Right renal pelvis (tissue), 4 donors: ENCODE results near the gene H2BK1. TPM values are rescaled to one million over a fixed set of nuclear protein-coding genes. Genes with fewer than 3 reads are reported as not detected.

Experiments used
- DNase-seq, 4 donors: peaks; one replicate each; pipeline ENCODE4 v3.0.0-alpha.2; 2013; ENCODE audit warnings: low read depth in 4 of 4, low spot score in 3 of 4, missing footprints in 1 of 4
- polyA plus RNA-seq, 4 donors: library from polyadenylated mRNA; unstranded; fragments of 120-200 nt; gene quantifications; one replicate each; pipeline ENCODE4 v1.2.1, GENCODE V29; 2013; ENCODE audit not compliant: insufficient read length in 4 of 4

H2BK1 gene
- polyA plus RNA-seq, 4 donors: not detected

DNA sequence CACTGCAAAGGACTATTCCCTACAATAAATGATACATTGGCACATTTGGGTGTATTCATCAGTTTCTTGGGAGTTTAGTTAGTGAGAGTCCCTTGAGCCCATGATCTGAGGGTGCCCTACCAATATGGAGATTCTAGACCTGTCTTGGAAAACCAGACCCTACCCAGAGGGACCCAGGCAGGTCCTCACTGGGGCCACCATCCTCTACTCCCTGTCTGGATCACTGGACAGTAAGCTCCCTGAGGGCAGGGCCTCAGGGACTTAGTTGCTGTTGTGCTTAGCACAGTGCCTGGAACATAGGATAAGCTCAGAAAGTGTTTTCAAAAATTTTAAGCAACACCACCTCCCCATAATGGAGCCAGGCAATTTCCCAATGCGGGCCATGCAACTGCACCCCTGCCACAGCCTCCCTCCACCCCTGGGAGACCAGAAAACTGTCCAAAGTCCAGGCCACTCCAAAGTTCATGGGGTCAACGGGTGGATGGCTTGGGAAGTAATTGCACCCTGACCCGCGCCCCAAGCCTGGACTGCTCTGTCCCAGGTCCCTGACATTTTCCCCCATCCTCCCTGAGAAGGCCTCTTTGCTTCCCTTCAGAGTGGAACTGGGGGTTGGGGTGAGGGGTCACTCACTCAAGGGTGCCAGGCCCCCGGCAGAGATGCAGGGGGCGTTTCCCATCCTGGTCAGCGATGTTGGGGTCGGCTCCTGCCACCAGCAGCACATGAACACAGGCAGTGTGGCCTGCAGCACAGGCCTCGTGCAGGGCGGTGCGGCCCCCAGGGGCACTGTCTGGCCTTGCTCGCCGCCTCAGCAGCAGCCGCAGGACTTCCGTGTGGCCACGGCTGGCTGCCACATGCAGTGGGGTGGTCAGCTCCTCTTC, 24.3 kb downstream of the H2BK1 start:
- no peak for DNase-seq

DNA sequence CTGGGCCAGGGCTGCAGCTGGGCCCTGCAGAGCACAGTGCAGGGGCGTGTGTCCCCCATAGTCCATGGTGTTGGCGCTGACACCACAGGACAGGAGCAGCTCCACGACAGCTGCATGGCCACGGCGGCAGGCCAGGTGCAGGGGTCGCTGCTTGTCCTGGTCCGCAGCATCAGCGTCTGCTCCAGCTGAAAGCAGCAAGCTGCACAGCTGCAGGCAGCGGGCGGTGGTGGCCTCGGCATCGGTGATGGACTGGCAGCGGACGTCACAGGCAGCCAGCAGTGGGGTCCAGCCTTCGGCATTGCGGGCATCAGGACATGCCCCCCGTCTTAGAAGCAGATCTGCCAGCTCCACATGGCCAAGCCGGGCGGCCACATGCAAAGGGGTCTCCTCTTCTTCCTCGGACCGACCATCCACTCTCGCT, 29.3 kb downstream of the H2BK1 start:
- no peak for DNase-seq

DNA sequence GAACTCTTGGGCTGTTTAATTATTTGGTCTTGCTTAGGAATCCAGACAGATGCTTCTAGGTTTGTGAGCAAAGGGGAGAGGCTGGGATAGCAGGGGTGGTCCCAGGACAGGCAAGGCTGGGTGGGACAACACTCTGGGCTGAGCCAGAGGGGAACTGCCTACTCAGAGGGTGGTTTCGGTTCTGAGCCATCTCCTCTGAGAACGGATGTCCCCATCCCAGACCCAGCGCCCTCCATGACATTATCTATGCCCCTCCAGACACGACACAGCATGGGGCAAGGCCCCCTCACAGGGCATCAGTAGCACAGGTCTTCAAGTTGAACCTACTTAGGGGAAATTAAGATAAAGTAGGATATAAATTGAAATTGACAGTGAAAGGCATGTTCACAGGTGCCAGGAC, 30.3 kb downstream of the H2BK1 start:
- DNase-seq: no peak

DNA sequence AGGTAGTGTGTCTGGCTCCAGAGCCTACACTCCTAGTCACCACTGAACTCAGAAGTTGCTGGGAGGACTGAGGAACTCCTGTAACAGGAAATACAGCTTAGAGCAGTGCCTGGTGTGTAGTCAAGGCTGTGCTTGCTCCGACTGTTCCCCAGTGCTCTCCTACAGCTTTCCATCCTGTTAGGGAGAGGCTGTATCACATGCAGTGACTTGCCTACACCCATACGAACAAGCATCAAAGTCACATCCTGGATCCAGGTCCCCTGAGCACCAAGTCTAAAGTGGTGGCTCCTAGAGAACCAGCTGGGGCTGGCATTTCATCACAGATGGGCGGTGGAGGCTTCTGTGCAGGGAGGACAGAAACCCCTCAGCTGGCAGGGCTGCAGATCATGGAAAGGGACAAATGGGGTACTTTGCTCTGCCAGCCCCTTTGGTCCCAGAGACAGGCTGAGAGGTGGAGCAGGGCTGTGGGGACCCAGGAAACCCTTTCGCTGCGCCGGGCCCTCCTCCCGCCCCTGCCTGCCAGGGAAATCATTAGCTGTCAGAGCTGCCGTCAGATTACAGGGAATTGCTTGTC, 30.9 kb downstream of the H2BK1 start:
- DNase-seq: no peak

DNA sequence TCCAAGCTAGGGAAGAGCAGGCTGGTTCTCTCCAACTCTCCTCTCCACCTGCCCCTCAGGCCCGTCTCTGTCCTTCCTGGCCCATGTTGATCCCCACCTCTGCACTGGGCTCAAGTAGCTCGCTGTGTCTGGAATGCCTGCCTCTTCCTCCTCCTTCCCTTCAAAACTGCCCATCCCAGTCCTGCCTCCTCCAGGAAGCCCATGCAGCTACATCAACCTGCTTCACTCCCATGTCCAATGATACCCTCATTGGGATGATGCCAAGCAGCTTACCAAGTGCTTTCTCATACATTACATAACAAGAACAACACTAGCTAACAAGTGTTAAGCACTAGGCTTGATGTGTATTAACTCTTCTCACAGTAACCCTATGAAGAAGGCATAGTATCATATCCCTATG, 31.5 kb downstream of the H2BK1 start:
- DNase-seq: no peak

DNA sequence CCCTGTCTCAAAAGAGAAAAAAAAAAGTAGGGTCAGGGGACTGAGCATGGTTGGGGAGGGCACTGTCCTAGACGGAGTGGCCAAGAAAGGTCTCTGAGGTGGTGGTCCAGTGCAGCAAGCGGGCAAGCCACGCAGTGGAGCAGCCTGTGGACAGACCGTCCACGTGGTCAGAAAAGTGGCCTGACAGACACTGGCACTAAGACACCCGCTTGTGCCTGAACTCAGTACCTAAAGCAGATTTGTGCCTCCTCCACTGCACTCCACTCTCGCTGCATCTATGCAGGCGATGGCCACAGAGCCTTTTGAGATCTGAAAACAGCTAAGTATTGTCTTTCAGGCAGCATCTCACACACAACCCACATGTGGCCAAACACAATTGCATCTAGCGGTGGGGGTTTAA, 32.1 kb downstream of the H2BK1 start:
- DNase-seq: no peak

DNA sequence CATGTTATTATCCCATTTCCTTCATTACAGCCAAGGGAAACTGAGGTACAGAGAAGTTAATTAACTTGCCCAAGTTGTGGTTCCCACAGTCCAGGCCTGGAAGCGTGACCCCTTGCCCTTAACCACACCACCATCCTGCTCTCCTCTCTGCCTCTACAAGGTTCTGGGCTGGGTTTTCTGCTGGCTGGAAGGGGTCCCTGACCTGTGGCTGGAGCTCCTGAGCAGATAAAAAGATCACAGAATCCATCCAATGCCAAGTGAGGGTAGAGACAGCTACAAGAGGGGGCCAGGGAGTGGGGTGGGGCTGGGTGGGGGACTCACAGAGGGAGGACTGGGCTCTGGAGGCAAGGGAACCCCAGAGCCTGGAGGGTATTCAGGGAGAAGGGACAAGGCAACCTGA, 33.0 kb downstream of the H2BK1 start:
- no peak for DNase-seq

DNA sequence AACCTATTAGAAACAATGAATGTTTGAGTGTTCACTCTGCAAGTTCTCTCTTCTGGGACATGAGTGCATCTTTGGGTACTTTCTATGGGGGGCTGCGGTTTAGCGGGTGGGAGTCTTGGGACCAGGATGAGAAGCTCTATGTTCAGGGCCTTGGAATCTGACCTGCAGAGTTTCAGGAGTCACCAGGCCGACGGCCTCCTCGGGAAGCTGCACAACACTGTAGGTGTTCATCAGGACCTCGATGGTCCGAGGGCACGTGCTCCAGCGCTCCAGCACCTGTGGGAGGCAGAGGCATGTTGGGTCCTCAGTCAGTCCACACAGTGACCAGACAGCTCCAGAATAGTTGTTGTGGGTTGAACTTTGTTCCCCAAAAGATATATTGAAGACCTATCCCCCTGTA, 33.9 kb downstream of the H2BK1 start:
- DNase-seq: no peak

DNA sequence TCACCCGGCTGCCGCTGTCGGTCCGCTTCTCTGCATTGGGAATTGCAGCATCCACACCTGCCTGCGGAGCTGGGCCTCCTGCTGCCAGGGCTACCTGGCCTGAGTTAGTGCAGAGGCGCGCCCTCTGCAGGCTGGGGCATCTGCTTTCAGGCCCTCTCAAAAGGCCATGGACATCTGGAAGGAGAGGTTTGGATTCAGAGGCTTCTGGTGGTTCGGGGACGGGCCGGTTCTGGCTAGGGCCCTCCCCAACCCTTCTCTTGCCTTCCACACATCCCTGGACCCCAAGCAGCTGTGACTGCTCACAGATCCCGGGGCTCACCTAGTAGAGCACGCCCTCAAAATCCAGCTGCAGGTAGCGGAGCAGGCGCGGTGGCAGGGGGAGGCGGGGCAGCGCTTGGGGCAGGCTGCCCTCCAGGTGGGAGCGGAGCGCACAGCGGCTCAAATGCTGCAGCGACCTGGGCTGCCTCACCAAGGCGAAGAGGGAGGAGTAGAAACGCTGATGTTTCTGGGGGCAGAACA, 34.4 kb downstream of the H2BK1 start:
- DNase-seq: no peak

DNA sequence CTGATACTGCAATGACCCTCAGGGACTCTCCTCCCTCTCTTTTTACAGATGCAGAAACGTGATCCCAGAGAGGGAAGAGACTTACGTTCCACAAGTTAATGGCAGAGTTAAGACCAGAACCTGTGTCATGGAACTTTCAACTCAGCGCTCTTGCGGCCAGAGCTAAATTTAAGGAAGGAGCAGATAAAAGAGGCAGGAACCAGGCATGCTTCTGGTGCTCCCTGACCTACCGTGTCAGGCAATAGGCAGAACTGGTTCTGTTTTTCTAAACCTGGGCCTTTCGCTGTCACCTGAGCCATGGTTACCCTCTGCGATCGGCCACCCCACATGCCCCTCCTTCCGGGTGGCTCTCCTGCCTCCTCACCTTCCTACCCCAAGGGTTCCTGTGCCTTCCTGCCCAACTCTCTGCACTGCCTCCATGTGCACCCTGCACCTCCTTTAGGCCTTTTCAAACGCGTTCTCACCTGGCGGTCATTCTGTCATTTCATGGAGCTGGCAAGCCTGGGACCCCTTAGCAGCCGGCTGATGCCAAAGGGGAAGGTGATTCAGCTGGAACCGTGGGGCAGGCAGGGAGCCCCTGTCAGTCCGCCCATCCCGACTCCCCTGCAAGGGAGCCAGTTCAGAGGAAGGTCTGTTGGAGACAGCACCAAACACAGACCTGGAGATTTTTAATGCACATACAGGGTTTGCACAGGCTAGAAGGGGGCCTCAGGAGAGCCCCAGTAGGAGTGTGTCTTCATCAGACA, 35.1 kb downstream of the H2BK1 start:
- DNase-seq: no peak

DNA sequence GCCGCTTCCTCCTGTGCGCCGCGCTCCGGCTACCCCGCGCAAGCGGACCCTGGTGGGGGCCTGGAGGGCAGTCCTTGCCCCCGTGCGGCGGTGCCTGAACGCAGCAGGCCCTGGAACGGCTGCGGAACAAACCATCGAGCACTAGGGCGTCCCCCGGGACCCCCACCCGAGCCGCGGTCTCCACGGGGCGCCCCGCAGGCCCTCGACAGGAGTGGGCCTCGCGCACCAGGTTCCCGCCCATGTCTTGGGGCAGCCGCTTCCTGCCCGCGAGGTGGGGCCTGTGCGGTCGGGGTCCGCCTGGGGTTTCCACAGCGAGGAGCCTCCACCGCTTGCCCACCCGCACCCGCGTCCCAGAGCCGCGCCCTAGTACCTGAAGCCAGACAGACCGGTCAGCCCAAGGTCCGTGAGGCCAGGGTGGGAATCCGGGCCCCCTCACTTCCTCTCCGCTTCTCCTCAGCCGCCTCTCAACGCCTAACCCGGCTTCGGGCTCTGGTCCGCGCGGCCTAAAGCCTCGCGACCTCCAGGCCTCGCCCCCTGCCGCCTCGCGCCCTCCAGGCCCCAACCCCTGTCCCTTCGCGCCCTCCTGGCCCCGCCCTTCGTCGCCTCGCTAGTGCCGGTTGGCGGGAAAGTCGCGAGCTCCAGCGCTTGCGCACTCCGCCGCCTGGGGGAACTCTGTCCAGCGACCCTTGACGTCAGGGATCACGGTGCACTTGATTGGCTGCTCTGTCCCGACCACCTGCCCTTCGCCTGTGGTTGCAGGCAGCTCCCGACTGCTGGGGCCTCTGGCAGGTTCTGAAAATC, 35.8 kb downstream of the H2BK1 start:
- DNase-seq: no peak

DNA sequence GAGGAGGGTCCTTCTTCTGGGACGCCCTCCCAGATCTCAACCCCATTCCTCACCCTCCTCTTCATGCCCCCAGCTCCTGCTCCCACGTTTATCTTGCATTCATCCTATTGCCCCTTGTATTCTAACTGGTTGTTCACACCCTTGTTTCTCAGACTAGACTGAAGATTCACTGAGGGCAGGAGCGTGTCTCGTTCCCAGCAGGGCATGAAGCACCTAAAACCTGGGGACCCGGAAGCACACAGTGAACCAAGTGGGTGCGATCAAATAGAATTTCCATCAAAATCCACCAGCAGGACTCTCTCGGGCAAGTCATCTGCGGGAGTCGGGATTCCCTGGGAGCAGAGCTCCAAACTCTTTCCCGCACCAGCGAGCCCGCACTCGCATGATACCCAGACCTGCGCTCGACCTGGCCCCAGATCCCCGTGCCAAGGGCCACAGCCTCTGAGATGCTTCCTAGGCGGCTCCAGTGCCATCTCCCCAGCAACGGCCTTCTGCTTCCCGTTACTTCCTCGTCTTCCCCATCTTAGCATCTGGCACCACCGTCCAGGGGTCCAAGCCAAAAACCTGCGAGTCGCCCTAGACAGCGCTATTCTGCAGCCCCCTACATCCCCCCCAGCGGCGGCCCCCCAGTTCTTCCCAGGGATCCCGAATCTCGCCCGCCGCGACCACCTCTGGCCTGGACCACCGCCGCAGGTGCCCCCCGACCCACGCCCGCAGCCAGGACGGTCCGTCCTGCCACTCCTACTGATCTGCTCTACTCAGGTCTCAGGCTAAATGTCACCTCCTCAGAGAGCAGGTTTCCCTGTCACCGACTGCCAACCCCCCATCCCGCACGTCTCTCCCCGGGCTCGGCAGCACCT, 36.7 kb downstream of the H2BK1 start:
- DNase-seq: no peak

DNA sequence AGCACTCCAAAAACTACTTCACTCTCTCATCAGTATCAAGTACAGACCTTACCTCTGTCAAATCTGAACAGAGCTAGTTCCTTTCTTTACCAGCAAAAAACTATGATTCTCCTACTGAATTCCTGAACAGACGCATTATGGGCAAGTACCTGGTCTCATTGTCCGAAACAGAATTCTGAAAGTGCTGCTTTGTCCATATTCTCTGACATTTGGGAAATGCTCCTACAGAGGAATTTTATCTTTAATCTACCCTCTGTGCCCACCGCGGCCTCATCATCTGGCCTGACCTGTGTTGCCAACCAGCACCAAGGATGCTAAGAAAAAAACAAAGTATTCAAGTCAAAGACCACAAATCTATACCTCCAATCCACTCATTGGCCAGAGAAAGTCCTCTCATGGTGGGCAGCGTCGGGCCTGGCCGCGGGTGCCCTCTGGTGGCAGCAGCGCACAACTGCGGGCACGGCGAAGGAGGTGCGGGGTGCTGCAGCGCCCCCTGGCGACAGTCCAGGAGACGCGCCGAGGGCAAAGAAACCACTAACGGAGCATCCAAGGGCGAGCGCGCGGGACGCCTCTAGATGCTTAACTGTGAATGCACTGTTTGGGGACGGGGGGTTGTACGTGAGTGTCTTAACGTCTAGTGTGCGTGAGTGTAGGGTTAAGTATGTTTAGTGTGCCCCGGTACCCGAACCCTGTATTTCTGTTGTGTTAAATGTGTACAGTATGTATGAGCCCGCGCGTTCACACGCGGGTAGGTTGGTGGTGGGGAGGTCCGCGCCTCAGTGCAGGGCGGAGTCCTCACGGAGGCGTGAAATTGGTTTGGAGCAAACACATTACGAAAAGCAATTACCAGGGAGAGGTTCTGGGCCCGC, 37.8 kb downstream of the H2BK1 start:
- peak in 3 of 4 donors; percentile 47 to 60 (median 55) for DNase-seq

DNA sequence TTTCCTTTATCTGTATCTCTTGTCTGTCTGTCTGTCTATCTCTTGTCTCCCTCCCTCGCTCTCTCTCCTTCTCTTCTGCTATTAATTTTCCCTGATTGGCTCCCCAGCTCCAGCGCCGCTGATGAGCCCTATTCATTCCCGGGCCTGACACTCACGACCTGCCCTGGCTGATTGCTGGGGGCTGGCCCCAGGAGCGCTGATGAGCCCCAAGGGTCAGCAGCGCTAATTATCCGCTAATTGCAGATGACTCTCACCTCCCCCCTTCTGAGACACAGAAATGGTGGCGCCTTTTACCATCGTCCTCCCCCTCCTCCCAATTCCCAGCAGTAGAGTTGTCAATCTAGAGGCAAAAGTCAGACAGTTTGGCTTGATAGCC, 41.5 kb downstream of the H2BK1 start:
- DNase-seq: no peak

DNA sequence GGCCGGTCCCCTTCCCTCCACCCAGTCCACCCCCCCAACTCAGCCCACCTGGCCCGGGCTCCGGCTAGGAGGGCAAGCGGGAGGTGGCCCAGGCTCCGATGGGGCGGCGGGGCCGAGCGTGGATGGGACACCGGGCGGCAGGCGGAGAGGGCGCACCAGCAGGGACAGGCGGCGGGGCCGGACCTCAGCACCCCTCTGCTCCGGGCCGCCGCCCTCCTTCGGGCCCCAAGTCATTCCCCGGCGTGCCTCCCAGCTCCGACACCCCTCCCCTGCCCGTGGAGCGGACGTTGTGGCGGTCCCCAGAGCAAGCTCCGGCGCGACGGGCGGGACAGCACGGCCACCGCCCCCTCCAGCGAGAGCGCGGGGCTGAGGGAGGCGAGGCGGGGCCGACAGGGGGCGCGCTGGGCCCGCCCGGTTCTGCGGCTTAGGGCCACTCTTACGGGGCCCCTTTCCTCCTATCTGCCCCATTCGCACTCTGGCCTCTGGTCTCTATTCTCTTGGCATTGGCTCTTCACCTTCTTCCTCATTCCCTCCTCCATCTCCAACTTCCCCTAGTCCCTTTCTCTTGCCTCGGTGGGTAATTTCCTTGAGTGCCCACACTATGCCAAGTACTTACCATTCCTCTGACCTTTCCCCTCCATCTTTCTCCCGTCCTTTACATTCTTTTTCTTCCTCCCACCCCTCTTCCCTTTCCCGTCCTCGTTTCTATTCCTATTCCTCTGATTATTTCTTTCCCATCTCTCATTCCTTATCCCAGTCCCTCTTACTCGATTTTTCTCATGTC, 42.1 kb downstream of the H2BK1 start:
- no peak for DNase-seq

DNA sequence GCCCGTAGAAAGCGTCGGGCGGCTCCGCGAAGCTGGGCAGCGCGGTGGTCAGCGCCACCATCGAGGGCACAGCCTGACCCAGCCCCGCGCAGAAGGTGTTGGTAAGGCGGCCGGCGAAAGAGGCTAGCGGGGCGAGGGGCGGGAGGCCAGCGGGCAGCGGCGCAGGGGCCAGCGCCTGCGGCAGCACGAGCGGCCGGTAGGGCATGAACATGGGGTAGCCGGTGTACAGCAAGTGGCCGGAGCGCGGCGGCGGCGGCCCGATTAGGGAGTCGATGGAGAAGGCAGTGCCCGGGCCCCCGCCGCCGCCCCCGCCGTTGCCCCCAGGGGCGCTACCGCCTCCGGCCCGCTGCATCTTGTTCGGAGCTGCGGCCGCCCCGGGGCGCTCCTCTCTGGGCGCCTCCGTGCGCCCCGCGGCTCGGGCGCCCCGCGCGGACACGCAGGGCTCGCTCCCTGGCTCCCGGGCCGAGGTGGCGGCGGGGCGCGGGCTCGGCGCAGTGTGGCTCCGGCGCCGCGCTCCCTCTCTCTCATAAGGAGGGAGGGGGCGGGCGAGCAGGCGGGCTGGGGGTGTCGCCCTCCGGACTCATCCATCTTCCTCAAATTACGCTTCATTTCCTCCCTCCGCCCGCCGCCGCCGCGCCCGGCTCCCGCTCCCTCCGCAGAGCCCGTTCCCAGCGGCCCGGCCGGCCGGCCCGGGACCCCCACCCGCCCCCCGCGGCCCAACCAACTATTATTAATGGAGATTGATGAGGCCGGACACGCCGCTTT, 42.9 kb downstream of the H2BK1 start, which contains the start of gene GBX1:
Gene GBX1 (minus strand): TSS at position 498 of the 765 bp plus-strand sequence. CDS start 146 bp downstream, at position 352.
- peak in 1 of 4 donors; percentile 38 for DNase-seq

DNA sequence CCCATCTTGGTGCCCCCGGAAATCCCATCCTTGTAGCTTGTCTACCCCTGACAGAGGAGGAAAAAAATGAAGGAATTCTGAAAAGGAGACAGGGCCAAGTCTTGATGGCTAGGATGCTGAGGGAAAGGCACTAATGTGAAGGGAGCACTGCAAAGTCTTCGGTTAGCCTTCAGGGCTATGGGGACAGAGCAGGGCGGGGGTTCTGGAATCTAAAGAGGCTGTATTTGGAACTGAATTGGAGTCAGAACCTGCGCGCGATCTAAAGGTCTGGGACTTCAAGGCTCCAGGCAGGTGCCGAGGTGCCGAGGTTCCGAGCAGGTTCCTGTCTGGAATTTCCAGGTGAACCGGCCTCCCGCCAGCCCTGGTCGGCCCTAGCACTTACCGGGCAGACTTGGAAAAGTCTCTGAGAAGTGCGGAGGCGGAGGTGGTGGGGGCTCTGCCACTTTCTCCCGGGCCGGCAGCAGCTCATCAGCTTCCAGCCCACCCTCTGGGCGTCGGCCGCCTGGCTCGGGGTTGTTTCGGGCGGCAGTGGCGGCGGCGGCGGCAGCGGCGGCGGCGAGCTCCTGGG, 43.6 kb downstream of the H2BK1 start:
- DNase-seq: no peak
